Measurements from ENCODE around the gene TGM4.

DNA sequence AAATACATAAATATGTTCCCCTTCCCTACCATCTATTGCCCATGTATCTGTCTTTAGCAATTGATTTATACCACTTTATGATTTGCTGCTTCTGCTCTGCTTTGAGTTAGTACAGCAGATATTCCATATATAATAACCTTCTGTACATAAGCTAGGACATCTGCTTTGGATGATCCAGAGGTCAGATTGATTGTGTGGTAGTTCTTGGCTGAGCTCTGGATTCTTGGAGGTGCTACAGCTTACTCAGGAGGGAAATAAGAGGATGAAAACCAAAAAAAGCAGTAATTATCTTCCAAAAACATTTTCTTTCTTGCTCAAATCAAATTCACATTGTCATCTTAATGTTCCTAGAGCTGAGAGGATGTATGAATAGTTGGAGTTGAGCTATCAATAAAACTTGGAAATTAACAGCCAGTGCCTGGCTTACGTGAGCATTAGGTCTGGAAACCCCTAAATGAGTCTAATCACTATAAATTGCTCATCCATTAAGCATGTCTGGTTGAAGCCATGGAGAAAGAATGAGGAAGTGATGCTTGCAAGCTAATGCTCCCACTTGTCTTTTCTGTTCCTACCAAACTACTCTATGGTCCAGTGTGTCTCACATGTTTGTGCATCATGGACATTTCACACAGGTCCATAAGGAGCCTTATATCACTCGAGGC, 49.0 kb upstream of the TGM4 start:
- TF ChIP-seq ZNF8 (CRISPR knock-in tag; IDR thresholded peaks at IDR 0.05) (no peak), ESRRG (CRISPR knock-in tag; IDR thresholded peaks at IDR 0.05) (peak; percentile 83; the same call in 1 of the 2 replicates)

All from SK-N-SH treated with all-trans-retinoic acid at 6 μM for 48 hours (cell line).